Measurements from ENCODE around the gene INHA.

INHA gene

DNA sequence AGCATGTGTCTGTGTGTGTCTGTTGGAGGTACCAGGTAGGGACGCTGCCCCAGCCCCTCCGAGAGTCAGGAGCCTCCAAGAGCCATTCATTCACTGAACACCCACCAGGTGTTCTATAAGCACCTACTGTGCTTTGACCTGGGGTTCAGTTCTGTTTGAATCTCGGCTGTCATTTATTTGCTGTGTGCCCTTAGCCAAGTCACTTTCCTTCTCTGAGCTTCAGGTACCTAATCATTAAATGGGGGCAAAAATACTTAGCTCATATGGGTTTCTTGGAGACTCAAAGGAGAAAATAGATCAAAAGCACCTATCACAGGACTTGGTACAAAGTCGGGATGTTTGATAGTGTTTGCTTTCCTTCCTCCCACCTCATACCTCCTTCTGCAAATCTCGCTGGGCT, 44.6 kb upstream of the INHA start:
- DNase-seq (ENCODE audit: low read depth): no peak
- TF ChIP-seq, protein P1, sequence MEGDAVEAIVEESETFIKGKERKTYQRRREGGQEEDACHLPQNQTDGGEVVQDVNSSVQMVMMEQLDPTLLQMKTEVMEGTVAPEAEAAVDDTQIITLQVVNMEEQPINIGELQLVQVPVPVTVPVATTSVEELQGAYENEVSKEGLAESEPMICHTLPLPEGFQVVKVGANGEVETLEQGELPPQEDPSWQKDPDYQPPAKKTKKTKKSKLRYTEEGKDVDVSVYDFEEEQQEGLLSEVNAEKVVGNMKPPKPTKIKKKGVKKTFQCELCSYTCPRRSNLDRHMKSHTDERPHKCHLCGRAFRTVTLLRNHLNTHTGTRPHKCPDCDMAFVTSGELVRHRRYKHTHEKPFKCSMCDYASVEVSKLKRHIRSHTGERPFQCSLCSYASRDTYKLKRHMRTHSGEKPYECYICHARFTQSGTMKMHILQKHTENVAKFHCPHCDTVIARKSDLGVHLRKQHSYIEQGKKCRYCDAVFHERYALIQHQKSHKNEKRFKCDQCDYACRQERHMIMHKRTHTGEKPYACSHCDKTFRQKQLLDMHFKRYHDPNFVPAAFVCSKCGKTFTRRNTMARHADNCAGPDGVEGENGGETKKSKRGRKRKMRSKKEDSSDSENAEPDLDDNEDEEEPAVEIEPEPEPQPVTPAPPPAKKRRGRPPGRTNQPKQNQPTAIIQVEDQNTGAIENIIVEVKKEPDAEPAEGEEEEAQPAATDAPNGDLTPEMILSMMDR (IDR thresholded peaks at IDR 0.05; ENCODE audit: control insufficient read depth, extremely low read depth, insufficient read depth): no peak
- no peak overlapping the region for H3K4me3 ChIP-seq (ENCODE audit: low read depth, low read length)

DNA sequence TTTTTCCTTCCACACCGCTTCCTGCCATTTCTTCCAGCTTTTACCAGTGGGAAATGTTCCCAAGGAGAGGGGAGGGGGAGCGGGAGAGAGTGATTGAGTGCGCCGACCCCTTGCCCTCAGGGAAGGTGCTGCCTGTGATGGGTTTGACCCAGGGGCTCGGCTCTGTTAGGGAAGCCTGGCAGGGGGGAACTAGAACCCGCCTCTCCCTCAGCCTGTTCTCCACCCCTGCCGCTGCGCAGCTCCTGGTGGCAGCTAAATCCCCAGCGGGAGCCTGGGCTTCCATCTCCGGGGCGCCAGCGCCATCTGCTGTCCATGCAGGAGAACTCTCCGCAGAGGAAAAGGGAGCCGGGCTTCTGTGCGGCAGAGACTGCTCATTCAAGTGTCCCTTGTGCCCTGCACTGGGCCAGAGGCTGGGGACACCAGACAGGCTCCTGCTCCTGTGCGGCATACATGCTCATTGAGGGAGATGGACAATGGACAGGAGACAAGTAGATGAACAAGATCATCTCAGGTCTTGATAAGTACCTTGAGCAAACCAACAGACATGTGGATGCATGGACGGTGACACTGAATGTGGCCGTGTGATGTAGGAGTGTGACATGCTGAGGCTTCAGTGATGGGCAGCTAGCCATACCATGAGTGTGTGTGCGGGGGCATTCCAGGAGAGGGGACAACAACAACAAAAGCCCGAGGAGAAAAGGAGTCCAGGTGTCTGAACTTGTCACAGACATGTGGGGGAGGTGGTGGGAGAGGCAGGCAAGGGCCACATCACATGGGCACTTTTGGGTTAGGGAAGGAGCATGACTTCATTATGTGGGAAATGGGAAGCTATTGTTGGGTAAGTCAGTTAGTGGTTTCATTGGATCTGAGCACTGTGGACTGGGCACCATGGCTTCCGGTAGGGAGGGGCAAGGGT, 41.8 kb upstream of the INHA start:
- no peak overlapping the region for H3K4me3 ChIP-seq (ENCODE audit: low read depth, low read length)
- DNase-seq (ENCODE audit: low read depth): no peak
- TF ChIP-seq, protein P1 (IDR thresholded peaks at IDR 0.05; ENCODE audit: control insufficient read depth, extremely low read depth, insufficient read depth): peak; percentile 91

DNA sequence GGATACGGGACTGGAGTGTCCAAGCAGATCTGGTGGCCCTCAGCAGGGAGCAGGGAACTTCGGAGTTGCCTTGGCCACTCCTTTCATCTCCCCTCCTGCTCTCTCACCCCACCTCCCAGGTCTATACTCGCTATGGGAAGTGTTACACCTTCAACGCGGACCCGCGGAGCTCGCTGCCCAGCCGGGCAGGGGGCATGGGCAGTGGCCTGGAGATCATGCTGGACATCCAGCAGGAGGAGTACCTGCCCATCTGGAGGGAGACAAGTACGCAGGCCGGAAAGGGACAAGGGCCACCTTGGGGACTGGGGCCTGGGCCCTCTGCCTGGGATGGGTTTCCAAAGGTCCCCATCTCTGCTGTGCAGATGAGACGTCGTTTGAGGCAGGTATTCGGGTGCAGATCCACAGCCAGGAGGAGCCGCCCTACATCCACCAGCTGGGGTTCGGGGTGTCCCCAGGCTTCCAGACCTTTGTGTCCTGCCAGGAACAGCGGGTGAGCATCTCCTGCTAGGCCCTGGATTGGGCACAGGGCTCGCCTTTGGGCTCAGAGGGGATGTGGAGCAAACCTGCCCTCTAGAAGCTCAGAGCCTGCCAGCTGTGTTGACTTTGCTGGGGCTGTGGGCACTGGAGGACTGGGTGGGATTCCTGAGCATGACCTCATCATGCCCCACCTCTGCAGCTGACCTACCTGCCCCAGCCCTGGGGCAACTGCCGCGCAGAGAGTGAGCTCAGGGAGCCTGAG, 40.3 kb upstream of the INHA start:
- no peak overlapping the region for H3K4me3 ChIP-seq (ENCODE audit: low read depth, low read length)
- DNase-seq (ENCODE audit: low read depth): no peak
- TF ChIP-seq, protein P1 (IDR thresholded peaks at IDR 0.05; ENCODE audit: control insufficient read depth, extremely low read depth, insufficient read depth): no peak

DNA sequence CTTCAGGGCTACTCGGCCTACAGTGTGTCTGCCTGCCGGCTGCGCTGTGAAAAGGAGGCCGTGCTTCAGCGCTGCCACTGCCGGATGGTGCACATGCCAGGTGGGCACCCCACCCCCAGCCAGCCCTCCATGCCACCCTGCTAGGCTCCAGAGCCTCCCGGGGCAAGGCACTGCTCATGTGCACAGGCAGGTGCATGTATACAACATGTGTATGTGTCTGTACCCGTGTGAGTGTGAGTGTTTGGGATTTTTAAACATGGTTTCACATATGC, 39.8 kb upstream of the INHA start:
- H3K4me3 ChIP-seq (ENCODE audit: low read depth, low read length): no peak overlapping the region
- TF ChIP-seq, protein P1 (IDR thresholded peaks at IDR 0.05; ENCODE audit: control insufficient read depth, extremely low read depth, insufficient read depth): no peak
- DNase-seq (ENCODE audit: low read depth): no peak

DNA sequence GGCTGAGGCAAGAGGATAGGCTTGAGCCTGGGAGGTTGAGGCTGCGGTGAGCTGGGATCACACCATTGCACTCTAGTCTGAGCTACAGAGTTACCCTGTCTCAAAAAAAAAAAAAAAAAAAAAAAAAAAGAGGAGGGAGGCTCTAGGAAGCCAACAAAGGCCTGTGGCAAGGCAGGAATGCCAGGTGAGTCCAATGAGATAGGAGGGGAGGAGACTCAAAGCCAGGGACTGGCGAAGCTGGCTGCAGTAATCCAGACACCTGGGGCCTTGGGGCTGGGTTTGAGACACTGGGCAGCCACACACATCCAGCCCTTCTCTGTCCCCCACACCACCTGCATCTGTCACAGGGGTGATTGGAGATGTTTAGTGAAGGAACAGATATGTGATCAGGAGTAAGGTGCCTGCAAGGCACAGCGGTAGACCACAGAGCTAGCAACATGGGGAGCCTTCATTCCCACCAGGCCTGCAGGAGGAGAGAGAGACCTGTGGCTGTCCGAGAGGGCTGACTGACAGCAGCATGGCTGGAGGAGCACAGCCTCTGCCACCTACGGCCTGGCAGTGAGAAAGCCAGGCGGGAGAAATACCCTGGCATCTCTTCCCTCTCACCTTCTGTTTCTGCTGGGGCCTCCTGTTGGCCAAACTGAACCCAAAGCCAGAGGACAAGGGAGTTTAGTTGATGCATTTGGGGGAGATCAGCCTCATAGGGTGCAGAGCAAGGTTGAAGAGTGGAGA, 38.0 kb upstream of the INHA start:
- TF ChIP-seq, protein P1 (IDR thresholded peaks at IDR 0.05; ENCODE audit: control insufficient read depth, extremely low read depth, insufficient read depth): no peak
- H3K4me3 ChIP-seq (ENCODE audit: low read depth, low read length): no peak overlapping the region
- no peak for DNase-seq (ENCODE audit: low read depth)

DNA sequence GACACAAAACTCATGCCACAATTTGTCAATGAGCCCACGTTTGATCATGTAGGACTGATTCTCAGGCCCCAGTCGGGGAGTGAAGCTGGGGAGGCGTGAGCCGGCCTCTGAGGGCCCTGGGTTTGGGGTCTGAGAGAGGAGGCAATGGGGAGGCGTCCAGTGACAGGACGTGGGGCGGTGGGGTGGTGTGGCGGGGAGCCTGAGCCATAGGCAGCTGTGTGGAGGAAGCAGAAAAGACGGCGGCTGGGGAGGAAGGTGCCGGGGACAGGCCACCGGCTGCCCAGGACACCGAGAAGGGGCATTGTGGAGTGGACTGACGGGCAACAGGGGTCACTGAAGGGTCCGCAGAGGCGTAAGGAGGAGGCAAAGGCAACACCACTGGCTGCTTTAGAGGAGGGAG, 35.7 kb upstream of the INHA start:
- TF ChIP-seq, protein P1 (IDR thresholded peaks at IDR 0.05; ENCODE audit: control insufficient read depth, extremely low read depth, insufficient read depth): no peak
- H3K4me3 ChIP-seq (ENCODE audit: low read depth, low read length): no peak overlapping the region
- no peak for DNase-seq (ENCODE audit: low read depth)

Data from LNCaP clone FGC (cell line).